Measurements from ENCODE around the gene ZDHHC3.

Gene ZDHHC3, protein sequence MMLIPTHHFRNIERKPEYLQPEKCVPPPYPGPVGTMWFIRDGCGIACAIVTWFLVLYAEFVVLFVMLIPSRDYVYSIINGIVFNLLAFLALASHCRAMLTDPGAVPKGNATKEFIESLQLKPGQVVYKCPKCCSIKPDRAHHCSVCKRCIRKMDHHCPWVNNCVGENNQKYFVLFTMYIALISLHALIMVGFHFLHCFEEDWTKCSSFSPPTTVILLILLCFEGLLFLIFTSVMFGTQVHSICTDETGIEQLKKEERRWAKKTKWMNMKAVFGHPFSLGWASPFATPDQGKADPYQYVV

DNA sequence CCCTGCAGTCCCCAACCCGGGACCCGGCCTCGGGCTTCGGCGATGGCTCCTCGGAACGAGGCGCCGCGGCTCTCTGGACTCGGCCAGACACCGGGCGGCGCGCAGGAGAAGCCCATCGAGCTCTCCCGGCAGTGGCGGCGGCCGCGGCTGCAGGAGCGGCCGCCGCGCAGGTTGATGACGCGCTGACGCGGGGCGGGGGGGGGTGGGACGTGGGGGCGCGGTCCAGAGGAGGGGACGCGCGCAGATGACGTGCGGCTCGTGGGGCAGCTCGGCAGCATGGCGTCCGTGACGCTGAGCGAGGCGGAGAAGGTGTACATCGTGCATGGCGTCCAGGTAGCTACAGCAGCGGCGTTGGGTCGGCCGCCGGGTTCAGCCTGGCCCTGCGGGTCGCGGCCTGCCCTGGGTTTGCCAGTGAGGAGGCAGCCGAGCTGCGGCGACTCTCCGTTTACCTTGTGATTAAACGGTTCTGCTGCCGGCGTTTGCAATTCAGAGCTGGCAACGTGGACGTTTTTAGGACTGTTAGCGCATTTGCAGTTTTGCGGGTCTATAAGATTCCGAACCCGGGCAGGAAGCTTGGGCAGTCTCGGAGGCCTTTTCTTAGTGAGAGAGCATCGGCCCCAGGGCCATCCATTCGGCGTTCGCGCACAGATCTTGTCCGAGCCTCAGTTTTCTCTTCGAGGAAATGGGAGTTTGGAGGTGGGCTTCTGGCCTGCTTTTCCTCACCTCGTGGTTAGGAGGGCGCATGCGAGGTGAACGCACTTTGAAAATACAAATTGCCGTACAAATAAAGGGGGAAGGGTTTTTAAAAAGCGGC, at the start of gene ZDHHC3, which contains the start of gene EXOSC7:
Gene ZDHHC3 (minus strand): TSS at position 173 of the 814 bp plus-strand sequence. CDS start 16,738 bp downstream, outside the sequence.
Gene EXOSC7 (plus strand): TSS at position 243 of the 814 bp plus-strand sequence. CDS start 34 bp downstream, at position 277.
- TF ChIP-seq NFIC (IDR thresholded peaks at IDR 0.05) (no peak), YY1 (IDR thresholded peaks at IDR 0.05; ENCODE audit: low read depth) (peak; percentile 96), TCF12 (IDR thresholded peaks at IDR 0.05; ENCODE audit: low read depth) (peak; percentile 45; the same call in 1 of the 2 replicates), CREB1 (IDR thresholded peaks at IDR 0.05; ENCODE audit: low read depth) (peak; percentile 94), EGR1 (IDR thresholded peaks at IDR 0.05) (no peak), ZBTB7A (IDR thresholded peaks at IDR 0.05; ENCODE audit: low read depth) (no peak), CEBPB (IDR thresholded peaks at IDR 0.05) (no peak), RAD21 (IDR thresholded peaks at IDR 0.05; ENCODE audit: low read depth) (no peak), FOXM1 (IDR thresholded peaks at IDR 0.05; ENCODE audit: borderline replicate concordance, low read depth) (no peak), TAF1 (IDR thresholded peaks at IDR 0.05; ENCODE audit: low read depth) (peak; percentile 93), TEAD4 (IDR thresholded peaks at IDR 0.05) (peak; percentile 17; the same call in 1 of the 2 replicates), EP300 (IDR thresholded peaks at IDR 0.05; ENCODE audit: borderline replicate concordance) (no peak)
- TF ChIP-seq, protein P1, sequence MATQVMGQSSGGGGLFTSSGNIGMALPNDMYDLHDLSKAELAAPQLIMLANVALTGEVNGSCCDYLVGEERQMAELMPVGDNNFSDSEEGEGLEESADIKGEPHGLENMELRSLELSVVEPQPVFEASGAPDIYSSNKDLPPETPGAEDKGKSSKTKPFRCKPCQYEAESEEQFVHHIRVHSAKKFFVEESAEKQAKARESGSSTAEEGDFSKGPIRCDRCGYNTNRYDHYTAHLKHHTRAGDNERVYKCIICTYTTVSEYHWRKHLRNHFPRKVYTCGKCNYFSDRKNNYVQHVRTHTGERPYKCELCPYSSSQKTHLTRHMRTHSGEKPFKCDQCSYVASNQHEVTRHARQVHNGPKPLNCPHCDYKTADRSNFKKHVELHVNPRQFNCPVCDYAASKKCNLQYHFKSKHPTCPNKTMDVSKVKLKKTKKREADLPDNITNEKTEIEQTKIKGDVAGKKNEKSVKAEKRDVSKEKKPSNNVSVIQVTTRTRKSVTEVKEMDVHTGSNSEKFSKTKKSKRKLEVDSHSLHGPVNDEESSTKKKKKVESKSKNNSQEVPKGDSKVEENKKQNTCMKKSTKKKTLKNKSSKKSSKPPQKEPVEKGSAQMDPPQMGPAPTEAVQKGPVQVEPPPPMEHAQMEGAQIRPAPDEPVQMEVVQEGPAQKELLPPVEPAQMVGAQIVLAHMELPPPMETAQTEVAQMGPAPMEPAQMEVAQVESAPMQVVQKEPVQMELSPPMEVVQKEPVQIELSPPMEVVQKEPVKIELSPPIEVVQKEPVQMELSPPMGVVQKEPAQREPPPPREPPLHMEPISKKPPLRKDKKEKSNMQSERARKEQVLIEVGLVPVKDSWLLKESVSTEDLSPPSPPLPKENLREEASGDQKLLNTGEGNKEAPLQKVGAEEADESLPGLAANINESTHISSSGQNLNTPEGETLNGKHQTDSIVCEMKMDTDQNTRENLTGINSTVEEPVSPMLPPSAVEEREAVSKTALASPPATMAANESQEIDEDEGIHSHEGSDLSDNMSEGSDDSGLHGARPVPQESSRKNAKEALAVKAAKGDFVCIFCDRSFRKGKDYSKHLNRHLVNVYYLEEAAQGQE (IDR thresholded peaks at IDR 0.05; ENCODE audit: low read depth) = no peak
- TF ChIP-seq, protein P2, sequence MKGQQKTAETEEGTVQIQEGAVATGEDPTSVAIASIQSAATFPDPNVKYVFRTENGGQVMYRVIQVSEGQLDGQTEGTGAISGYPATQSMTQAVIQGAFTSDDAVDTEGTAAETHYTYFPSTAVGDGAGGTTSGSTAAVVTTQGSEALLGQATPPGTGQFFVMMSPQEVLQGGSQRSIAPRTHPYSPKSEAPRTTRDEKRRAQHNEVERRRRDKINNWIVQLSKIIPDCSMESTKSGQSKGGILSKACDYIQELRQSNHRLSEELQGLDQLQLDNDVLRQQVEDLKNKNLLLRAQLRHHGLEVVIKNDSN (IDR thresholded peaks at IDR 0.05) = no peak; the same call in 1 of the 2 replicates
- TF ChIP-seq, protein P3, sequence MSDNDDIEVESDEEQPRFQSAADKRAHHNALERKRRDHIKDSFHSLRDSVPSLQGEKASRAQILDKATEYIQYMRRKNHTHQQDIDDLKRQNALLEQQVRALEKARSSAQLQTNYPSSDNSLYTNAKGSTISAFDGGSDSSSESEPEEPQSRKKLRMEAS (IDR thresholded peaks at IDR 0.05) = peak; percentile 75

DNA sequence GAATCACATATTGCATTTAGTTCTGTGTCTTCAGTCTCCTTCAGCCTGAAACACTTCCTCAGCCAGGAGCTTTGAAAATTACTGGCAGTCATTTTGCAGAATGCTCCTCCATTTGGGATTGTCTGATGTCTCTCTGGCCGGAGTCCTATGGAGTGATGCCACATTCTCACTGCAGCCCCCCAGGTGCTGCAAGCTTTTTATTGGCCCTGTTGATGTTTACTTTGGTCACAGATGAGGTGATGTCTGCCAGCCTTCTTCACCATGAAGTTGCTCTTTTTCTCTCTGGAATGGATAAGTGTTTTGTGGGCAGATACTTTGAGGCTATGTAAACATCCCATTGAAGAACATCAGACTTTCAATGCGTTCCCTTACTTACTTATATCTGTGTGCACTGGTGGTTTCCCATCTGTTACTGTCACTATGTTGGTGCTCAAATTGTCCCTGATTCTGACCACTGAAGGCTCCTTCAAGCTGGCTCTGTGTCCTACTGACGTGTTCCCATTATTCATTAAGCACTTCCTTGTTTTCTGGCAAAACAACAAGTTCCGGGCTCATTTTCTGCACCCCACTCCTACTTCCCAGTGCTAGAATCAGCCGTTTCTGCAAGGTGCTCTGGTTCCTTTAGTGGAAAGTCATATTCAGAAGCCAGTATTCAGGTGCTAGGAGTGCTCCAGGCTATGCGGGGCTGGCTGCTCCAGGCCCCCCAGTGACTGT, 48.7 kb upstream of the ZDHHC3 start:
- TF ChIP-seq, protein P3 (IDR thresholded peaks at IDR 0.05) = no peak
- TF ChIP-seq EGR1 (IDR thresholded peaks at IDR 0.05) (no peak), TAF1 (IDR thresholded peaks at IDR 0.05; ENCODE audit: low read depth) (no peak), TEAD4 (IDR thresholded peaks at IDR 0.05) (no peak), FOXM1 (IDR thresholded peaks at IDR 0.05; ENCODE audit: borderline replicate concordance, low read depth) (no peak)

DNA sequence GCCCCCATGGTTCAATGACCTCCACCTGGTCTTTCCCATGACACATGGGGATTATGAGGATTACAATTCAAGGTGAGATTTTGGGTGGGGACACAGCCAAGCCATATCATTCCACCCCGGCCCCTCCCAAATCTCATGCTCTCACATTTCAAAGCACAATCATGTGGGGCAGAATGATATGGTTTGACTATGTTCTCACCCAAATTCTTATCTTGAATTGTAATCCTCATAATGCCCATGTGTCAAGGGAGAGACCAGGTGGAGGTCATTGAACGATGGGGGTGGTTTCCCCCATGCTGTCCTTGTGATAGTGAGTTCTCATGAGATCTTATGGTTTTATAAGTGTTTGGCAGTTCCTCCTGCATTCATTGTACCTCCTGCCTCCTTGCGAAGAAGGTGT, 47.7 kb upstream of the ZDHHC3 start:
- no peak for TF ChIP-seq TAF1 (IDR thresholded peaks at IDR 0.05; ENCODE audit: low read depth)
- no peak for TF ChIP-seq RAD21 (IDR thresholded peaks at IDR 0.05; ENCODE audit: low read depth)
- TF ChIP-seq, protein P3 (IDR thresholded peaks at IDR 0.05) = no peak
- no peak for TF ChIP-seq ZBTB7A (IDR thresholded peaks at IDR 0.05; ENCODE audit: low read depth)
- no peak for TF ChIP-seq FOXM1 (IDR thresholded peaks at IDR 0.05; ENCODE audit: borderline replicate concordance, low read depth)
- no peak for TF ChIP-seq YY1 (IDR thresholded peaks at IDR 0.05; ENCODE audit: low read depth)
- TF ChIP-seq CREB1 (IDR thresholded peaks at IDR 0.05; ENCODE audit: low read depth) = no peak
- TF ChIP-seq CEBPB (IDR thresholded peaks at IDR 0.05) = no peak
- TF ChIP-seq EGR1 (IDR thresholded peaks at IDR 0.05) = no peak
- TF ChIP-seq, protein P1 (IDR thresholded peaks at IDR 0.05; ENCODE audit: low read depth) = no peak
- no peak for TF ChIP-seq TEAD4 (IDR thresholded peaks at IDR 0.05)
- no peak for TF ChIP-seq NFIC (IDR thresholded peaks at IDR 0.05)
- TF ChIP-seq, protein P2 (IDR thresholded peaks at IDR 0.05) = no peak
- no peak for TF ChIP-seq EP300 (IDR thresholded peaks at IDR 0.05; ENCODE audit: borderline replicate concordance)
- TF ChIP-seq TCF12 (IDR thresholded peaks at IDR 0.05; ENCODE audit: low read depth) = no peak

DNA sequence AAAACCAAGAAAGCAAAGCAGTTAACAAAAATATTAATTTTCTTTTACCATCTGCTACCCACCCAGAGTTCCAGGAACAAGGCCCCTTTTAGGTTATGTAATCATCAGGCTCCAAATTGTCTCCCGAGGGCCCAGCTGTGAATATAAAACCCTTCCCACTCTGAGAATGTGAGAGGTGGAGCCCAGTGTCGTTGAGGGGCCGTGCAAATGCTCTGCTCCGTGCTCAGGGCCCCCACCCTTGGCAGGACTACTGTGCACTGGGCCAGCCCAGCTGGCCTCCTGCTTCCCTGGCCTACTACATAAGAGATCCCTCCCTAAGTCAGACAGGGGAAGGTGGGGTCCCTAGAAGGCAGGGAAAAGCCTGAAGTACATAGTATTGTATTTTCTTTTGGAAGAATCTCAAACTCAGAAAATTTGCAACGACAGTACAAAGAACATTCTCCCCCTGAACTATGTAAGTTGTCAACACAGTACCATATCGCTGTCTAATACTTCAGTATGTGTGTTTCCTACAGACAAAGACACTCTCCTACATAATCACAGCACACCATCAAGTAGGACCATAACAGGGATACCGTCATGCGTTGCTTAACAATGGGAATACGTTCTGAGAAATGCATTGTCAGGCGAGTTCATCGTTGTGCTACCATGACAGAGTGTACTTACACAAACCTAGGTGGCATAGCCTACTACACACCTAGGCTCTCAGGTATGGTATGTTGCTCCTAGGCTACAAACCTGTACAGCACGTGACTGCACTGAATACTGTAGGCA, 45.7 kb upstream of the ZDHHC3 start:
- TF ChIP-seq RAD21 (IDR thresholded peaks at IDR 0.05; ENCODE audit: low read depth) (no peak), CREB1 (IDR thresholded peaks at IDR 0.05; ENCODE audit: low read depth) (no peak), NFIC (IDR thresholded peaks at IDR 0.05) (no peak), YY1 (IDR thresholded peaks at IDR 0.05; ENCODE audit: low read depth) (no peak), TEAD4 (IDR thresholded peaks at IDR 0.05) (no peak)

Data from Ishikawa (cell line).